Breast epithelium (tissue), 4 donors: ENCODE measurements around the gene SIK3. TPM values are rescaled to one million over a fixed set of nuclear protein-coding genes. Genes with fewer than 3 reads are reported as not detected.

Experiments
- DNase-seq, 2 donors: peaks; one replicate each; pipeline ENCODE4 v3.0.0-alpha.2; 2019; ENCODE audit warnings: low spot score in 2 of 2
- H3K27ac ChIP-seq, 2 donors: fragments of 200-600 bp; sonication (generic) in 1 of 2; one replicate each; pipeline ENCODE4 v1.5.1; 2016 to 2019; ENCODE audit warnings: mild to moderate bottlenecking in 1 of 2
- H3K27me3 ChIP-seq, 2 donors: fragments of 200-600 bp; sonication (generic) in 1 of 2; one replicate each; pipeline versions ENCODE4 v1.5.1 to v1.6.0; 2017 to 2019; ENCODE audit warnings: control low read depth in 1 of 2, mild to moderate bottlenecking in 1 of 2
- H3K36me3 ChIP-seq: fragments of 200-600 bp; one replicate; pipeline ENCODE4 v1.5.1; 2019
- H3K4me1 ChIP-seq, 2 donors: fragments of 200-600 bp; sonication (generic); one replicate each; pipeline ENCODE4 v1.5.1; 2016 to 2019; ENCODE audit warnings: control low read depth in 1 of 2
- H3K4me3 ChIP-seq, 3 donors: fragments of 200-600 bp; sonication (generic); 1 replicate in 2 of 3; 2 replicates in 1 of 3; pipeline ENCODE4 v1.5.1; 2016 to 2019; ENCODE audit warnings: mild to moderate bottlenecking in 3 of 3, moderate library complexity in 2 of 3
- H3K9me3 ChIP-seq, 2 donors: fragments of 200-600 bp; sonication (generic) in 1 of 2; one replicate each; pipeline ENCODE4 v1.5.1; 2016 to 2019; ENCODE audit warnings: control low read depth in 1 of 2
- POLR2A ChIP-seq: fragments of 450-650 bp; IDR thresholded peaks from one replicate; pipeline ENCODE4 v1.6.1; 2016; ENCODE audit warnings: antibody characterized with exemption, mild to moderate bottlenecking, moderate library complexity
- POLR2AphosphoS5 ChIP-seq, 3 donors: sonication (generic); formaldehyde crosslinking; IDR thresholded peaks; one replicate each; pipeline ENCODE4 v1.6.1; 2017; ENCODE audit warnings: antibody characterized with exemption in 3 of 3
- intact Hi-C: fragments of 100-400 bp; cut with DNase I; formaldehyde crosslinking; loops from one replicate; pipeline ENCODE4 v1.15.1; 2023; ENCODE audit warnings: low total_unique reads
- total RNA-seq, 3 donors: library from RNA; depleted of rRNA; stranded (reverse); fragments of >200 nt; gene quantifications; one replicate each; pipeline ENCODE4 v1.1.0, GENCODE V29; 2016
- TF ChIP-seq, protein P1 (sequence below), 3 donors: fragments of 450-650 bp; IDR thresholded peaks; one replicate each; pipeline ENCODE4 v1.5.1; 2016 to 2017; ENCODE audit warnings: antibody characterized with exemption in 3 of 3, mild to moderate bottlenecking in 3 of 3, moderate library complexity in 3 of 3

The SIK3 gene
- total RNA-seq, 3 donors from 2014 or later = 26.9 to 110 (median 57.0) TPM

DNA sequence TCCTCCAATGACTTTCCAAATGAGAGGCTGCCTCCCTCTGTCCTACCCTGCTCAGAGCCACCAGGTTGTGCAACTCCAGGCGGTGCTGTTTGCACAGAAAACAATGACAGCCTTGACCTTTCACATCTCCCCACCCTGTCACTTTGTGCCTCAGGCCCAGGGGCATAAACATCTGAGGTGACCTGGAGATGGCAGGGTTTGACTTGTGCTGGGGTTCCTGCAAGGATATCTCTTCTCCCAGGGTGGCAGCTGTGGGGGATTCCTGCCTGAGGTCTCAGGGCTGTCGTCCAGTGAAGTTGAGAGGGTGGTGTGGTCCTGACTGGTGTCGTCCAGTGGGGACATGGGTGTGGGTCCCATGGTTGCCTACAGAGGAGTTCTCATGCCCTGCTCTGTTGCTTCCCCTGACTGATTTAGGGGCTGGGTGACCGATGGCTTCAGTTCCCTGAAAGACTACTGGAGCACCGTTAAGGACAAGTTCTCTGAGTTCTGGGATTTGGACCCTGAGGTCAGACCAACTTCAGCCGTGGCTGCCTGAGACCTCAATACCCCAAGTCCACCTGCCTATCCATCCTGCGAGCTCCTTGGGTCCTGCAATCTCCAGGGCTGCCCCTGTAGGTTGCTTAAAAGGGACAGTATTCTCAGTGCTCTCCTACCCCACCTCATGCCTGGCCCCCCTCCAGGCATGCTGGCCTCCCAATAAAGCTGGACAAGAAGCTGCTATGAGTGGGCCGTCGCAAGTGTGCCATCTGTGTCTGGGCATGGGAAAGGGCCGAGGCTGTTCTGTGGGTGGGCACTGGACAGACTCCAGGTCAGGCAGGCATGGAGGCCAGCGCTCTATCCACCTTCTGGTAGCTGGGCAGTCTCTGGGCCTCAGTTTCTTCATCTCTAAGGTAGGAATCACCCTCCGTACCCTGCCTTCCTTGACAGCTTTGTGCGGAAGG is 265.6 kb downstream of the SIK3 start:
- intact Hi-C loops = no loop called here
- no peak for DNase-seq

GRCh38 chr11:116831790-116832349 is 266.4 kb downstream of the SIK3 start:
- Histone ChIP-seq H3K4me1 (no peaks in the 10 kb centered on the region), H3K27ac (no peak overlapping the region), H3K36me3 (no peaks in the 10 kb centered on the region), H3K27me3 (no peaks in the 10 kb centered on the region), H3K4me3 (no peak overlapping the region), H3K9me3 (no peaks in the 10 kb centered on the region)
- TF ChIP-seq POLR2A = no peak
- TF ChIP-seq, protein P1, sequence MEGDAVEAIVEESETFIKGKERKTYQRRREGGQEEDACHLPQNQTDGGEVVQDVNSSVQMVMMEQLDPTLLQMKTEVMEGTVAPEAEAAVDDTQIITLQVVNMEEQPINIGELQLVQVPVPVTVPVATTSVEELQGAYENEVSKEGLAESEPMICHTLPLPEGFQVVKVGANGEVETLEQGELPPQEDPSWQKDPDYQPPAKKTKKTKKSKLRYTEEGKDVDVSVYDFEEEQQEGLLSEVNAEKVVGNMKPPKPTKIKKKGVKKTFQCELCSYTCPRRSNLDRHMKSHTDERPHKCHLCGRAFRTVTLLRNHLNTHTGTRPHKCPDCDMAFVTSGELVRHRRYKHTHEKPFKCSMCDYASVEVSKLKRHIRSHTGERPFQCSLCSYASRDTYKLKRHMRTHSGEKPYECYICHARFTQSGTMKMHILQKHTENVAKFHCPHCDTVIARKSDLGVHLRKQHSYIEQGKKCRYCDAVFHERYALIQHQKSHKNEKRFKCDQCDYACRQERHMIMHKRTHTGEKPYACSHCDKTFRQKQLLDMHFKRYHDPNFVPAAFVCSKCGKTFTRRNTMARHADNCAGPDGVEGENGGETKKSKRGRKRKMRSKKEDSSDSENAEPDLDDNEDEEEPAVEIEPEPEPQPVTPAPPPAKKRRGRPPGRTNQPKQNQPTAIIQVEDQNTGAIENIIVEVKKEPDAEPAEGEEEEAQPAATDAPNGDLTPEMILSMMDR (IDR thresholded peaks at IDR 0.05) = no peak
- TF ChIP-seq POLR2AphosphoS5 (IDR thresholded peaks at IDR 0.05) = no peak
- DNase-seq = no peak
- intact Hi-C loops = no loop called here

More for the DNA sequence above, 265.6 kb downstream of the SIK3 start:
- Histone ChIP-seq H3K4me1 (no peaks in the 10 kb centered on the region), H3K27ac (no peak overlapping the region), H3K36me3 (no peaks in the 10 kb centered on the region), H3K27me3 (no peaks in the 10 kb centered on the region), H3K4me3 (no peak overlapping the region), H3K9me3 (no peaks in the 10 kb centered on the region)
- TF ChIP-seq, protein P1 (IDR thresholded peaks at IDR 0.05) = no peak
- TF ChIP-seq POLR2A = no peak
- no peak for TF ChIP-seq POLR2AphosphoS5 (IDR thresholded peaks at IDR 0.05)

- intact Hi-C loops = no loop called here
- Histone ChIP-seq H3K4me1 (no peaks in the 10 kb centered on the region), H3K36me3 (no peaks in the 10 kb centered on the region), H3K4me3 (no peak overlapping the region), H3K27me3 (no peaks in the 10 kb centered on the region), H3K27ac (no peak overlapping the region), H3K9me3 (no peaks in the 10 kb centered on the region)
- TF ChIP-seq, protein P1 (IDR thresholded peaks at IDR 0.05) = no peak
- TF ChIP-seq POLR2A = no peak
- no peak for TF ChIP-seq POLR2AphosphoS5 (IDR thresholded peaks at IDR 0.05)
- DNase-seq = no peak
Measured at GRCh38 chr11:116830184-116830912, 267.9 kb downstream of the SIK3 start.

DNA sequence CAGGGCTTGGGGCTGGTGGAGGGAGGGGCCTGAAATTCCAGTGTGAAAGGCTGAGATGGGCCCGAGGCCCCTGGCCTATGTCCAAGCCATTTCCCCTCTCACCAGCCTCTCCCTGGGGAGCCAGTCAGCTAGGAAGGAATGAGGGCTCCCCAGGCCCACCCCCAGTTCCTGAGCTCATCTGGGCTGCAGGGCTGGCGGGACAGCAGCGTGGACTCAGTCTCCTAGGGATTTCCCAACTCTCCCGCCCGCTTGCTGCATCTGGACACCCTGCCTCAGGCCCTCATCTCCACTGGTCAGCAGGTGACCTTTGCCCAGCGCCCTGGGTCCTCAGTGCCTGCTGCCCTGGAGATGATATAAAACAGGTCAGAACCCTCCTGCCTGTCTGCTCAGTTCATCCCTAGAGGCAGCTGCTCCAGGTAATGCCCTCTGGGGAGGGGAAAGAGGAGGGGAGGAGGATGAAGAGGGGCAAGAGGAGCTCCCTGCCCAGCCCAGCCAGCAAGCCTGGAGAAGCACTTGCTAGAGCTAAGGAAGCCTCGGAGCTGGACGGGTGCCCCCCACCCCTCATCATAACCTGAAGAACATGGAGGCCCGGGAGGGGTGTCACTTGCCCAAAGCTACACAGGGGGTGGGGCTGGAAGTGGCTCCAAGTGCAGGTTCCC is 268.6 kb downstream of the SIK3 start, which contains the start of gene APOC3:
Gene APOC3 (plus strand): TSS at position 383 of the 659 bp plus-strand sequence. CDS start 676 bp downstream, outside the sequence.
- Histone ChIP-seq H3K36me3 (no peaks in the 10 kb centered on the region), H3K9me3 (no peaks in the 10 kb centered on the region), H3K4me3 (no peak within 1 kb of the TSS), H3K4me1 (no peaks in the 10 kb centered on the region), H3K27me3 (no peaks in the 10 kb centered on the region), H3K27ac (no peak within 1 kb of the TSS)
- intact Hi-C loops = no loop called here
- no peak for DNase-seq
- TF ChIP-seq POLR2A (no peak), POLR2AphosphoS5 (IDR thresholded peaks at IDR 0.05) (no peak)
- TF ChIP-seq, protein P1 (IDR thresholded peaks at IDR 0.05) = no peak
